ENCODE data around the gene MLST8. TPM values are rescaled to one million over a fixed set of nuclear protein-coding genes. Genes with fewer than 3 reads are reported as not detected.

Gene MLST8
- total and polyA plus RNA-seq, 4 donors = 11.1 to 26.7 (median 20.2) TPM

GRCh38 chr16:2243781-2244180 lies 38.5 kb downstream of the MLST8 start:
- 96% methylated on average over 11 of the region's 11 CpGs for WGBS
- H3K36me3 ChIP-seq (ENCODE audit: control insufficient read depth in 4 of 4, insufficient read depth in 3 of 4, low read depth in 1 of 4, low read length in 3 of 4) = peaks cover 13 to 52% (median 32%) of the 10 kb centered on the region in 4 donors
- peaks cover 0 to 4% (median 3%) of the 10 kb centered on the region in 4 donors for H3K4me1 ChIP-seq (ENCODE audit: control insufficient read depth in 4 of 4, insufficient read depth in 4 of 4, low read length in 3 of 4)
- no peaks in the 10 kb centered on the region for H3K9me3 ChIP-seq (ENCODE audit: control insufficient read depth in 4 of 4, low read length in 3 of 4)
- H3K27ac ChIP-seq (ENCODE audit: low read depth in 1 of 2, low read length in 2 of 2) = no peak overlapping the region
- H3K4me3 ChIP-seq (ENCODE audit: low read depth in 1 of 3, low read length in 3 of 3) = no peak overlapping the region
- TF ChIP-seq RAD21 (IDR thresholded peaks at IDR 0.05) (no peak), ATF3 (IDR thresholded peaks at IDR 0.05) (no peak), FOXA2 (IDR thresholded peaks at IDR 0.05) (no peak), RXRA (IDR thresholded peaks at IDR 0.05) (no peak), REST (IDR thresholded peaks at IDR 0.05) (no peak), HNF4A (conservative IDR thresholded peaks at IDR 0.05) (no peak), HNF4G (IDR thresholded peaks at IDR 0.05) (no peak), GABPA (IDR thresholded peaks at IDR 0.05 in 1 of 2, conservative IDR thresholded peaks at IDR 0.05 in 1 of 2) (no peak), SP1 (IDR thresholded peaks at IDR 0.05) (no peak), NR2F2 (IDR thresholded peaks at IDR 0.05) (no peak), MAX (IDR thresholded peaks at IDR 0.05) (no peak), YY1 (IDR thresholded peaks at IDR 0.05) (no peak), TAF1 (conservative IDR thresholded peaks at IDR 0.05) (no peak), ZBTB33 (IDR thresholded peaks at IDR 0.05) (no peak), FOXA1 (IDR thresholded peaks at IDR 0.05) (no peak)
- no peak for DNase-seq (ENCODE audit: low spot score)
- no peaks in the 10 kb centered on the region for H3K27me3 ChIP-seq (ENCODE audit: control insufficient read depth in 4 of 4, insufficient read depth in 4 of 4, low read length in 3 of 4)
- H3K9ac ChIP-seq (ENCODE audit: low read depth in 1 of 2, low read length in 2 of 2) = no peak overlapping the region

- Histone ChIP-seq H3K4me3 (ENCODE audit: low read depth in 1 of 3, low read length in 3 of 3) (no peak overlapping the region), H3K36me3 (ENCODE audit: control insufficient read depth in 4 of 4, insufficient read depth in 3 of 4, low read depth in 1 of 4, low read length in 3 of 4) (peaks cover 13 to 52% (median 32%) of the 10 kb centered on the region in 4 donors), H3K4me1 (ENCODE audit: control insufficient read depth in 4 of 4, insufficient read depth in 4 of 4, low read length in 3 of 4) (peaks cover 0 to 7% (median 6%) of the 10 kb centered on the region in 4 donors), H3K9me3 (ENCODE audit: control insufficient read depth in 4 of 4, low read length in 3 of 4) (no peaks in the 10 kb centered on the region), H3K9ac (ENCODE audit: low read depth in 1 of 2, low read length in 2 of 2) (no peak overlapping the region), H3K27ac (ENCODE audit: low read depth in 1 of 2, low read length in 2 of 2) (no peak overlapping the region), H3K27me3 (ENCODE audit: control insufficient read depth in 4 of 4, insufficient read depth in 4 of 4, low read length in 3 of 4) (no peaks in the 10 kb centered on the region)
- TF ChIP-seq SP1 (IDR thresholded peaks at IDR 0.05) = no peak
- no peak for TF ChIP-seq ATF3 (IDR thresholded peaks at IDR 0.05)
- no peak for DNase-seq (ENCODE audit: low spot score)
- 88% methylated on average over 17 of the region's 17 CpGs for WGBS
Observed at GRCh38 chr16:2244301-2244700, 39.0 kb downstream of the MLST8 start.

Measured in liver (tissue), 9 donors.